ENCODE data around the gene ADCY4.
"Not testable (repeated sequence)": the region's sequence is repeated elsewhere in the genome, so short reads cannot be mapped to it uniquely, and the experiment has no call there.

ADCY4 gene

GRCh38 chr14:24330973-24331674 lies 3.7 kb downstream of the ADCY4 start:
- TF ChIP-seq CTCF (IDR thresholded peaks at IDR 0.05) = no peak
- Histone ChIP-seq H3K27ac (no peak overlapping the region), H3K4me3 (no peak overlapping the region)
- no peak for DNase-seq (ENCODE audit: low spot score)

GRCh38 chr14:24329736-24330135 lies 5.1 kb downstream of the ADCY4 start:
- no peak for DNase-seq (ENCODE audit: low spot score)
- H3K4me3 ChIP-seq = no peak overlapping the region
- no peak for TF ChIP-seq CTCF (IDR thresholded peaks at IDR 0.05)
- H3K27ac ChIP-seq = peak overlapping the region in 1 of 2 donors; percentile 1

GRCh38 chr14:24329073-24329663 lies 5.7 kb downstream of the ADCY4 start:
- no peak for TF ChIP-seq CTCF (IDR thresholded peaks at IDR 0.05)
- DNase-seq (ENCODE audit: low spot score) = no peak
- no peak overlapping the region for H3K4me3 ChIP-seq
- peak overlapping the region in 1 of 2 donors; percentile 16 for H3K27ac ChIP-seq

GRCh38 chr14:24327914-24328313 lies 7.0 kb downstream of the ADCY4 start:
- DNase-seq (ENCODE audit: low spot score); H3K4me3 ChIP-seq: not testable (repeated sequence)
- peak; percentile 27 for TF ChIP-seq CTCF (IDR thresholded peaks at IDR 0.05)
- peak overlapping the region in 1 of 2 donors; percentile 34 for H3K27ac ChIP-seq

GRCh38 chr14:24327303-24327702 lies 7.6 kb downstream of the ADCY4 start:
- DNase-seq (ENCODE audit: low spot score) = no peak
- no peak overlapping the region for H3K4me3 ChIP-seq
- H3K27ac ChIP-seq = peak overlapping the region in 1 of 2 donors; percentile 34
- no peak for TF ChIP-seq CTCF (IDR thresholded peaks at IDR 0.05)

GRCh38 chr14:24325963-24326362 lies 8.9 kb downstream of the ADCY4 start:
- no peak for TF ChIP-seq CTCF (IDR thresholded peaks at IDR 0.05)
- DNase-seq (ENCODE audit: low spot score) = no peak
- Histone ChIP-seq H3K27ac (no peak overlapping the region), H3K4me3 (no peak overlapping the region)

GRCh38 chr14:24325041-24325530 lies 9.8 kb downstream of the ADCY4 start:
- H3K4me3 ChIP-seq = no peak overlapping the region
- TF ChIP-seq CTCF (IDR thresholded peaks at IDR 0.05) = no peak
- DNase-seq (ENCODE audit: low spot score) = no peak
- H3K27ac ChIP-seq = no peak overlapping the region

All from coronary artery (tissue), 2 donors.